GM23338 (cell line): Measurements from ENCODE around the gene NABP1.

ENCODE experiments used
- CREB1 ChIP-seq: fragments of 250-450 bp; sonication (Bioruptor Pico); IDR thresholded peaks from 2 replicates; pipeline ENCODE4 v1.5.0; 2020; ENCODE audit warnings: low read depth, mild to moderate bottlenecking, moderate library complexity
- CTCF ChIP-seq, 2 experiments: fragments of 200-600 bp in 1 of 2; sonication (generic) in 1 of 2; conservative IDR thresholded peaks; 2 replicates each; pipeline versions ENCODE4 v1.5.1 to v1.6.1; 2016 to 2017; ENCODE audit warnings: antibody characterized with exemption in 2 of 2, low read depth in 2 of 2, mild to moderate bottlenecking in 2 of 2, moderate library complexity in 1 of 2
- NANOG ChIP-seq: IDR thresholded peaks from 2 replicates; pipeline ENCODE4 v1.6.1; 2016; ENCODE audit warnings: antibody characterized with exemption, borderline replicate concordance

GRCh38 chr2:191730263-191730662, 52.3 kb downstream of the NABP1 start:
- TF ChIP-seq CTCF (conservative IDR thresholded peaks at IDR 0.05; ENCODE audit: low read depth in 2 of 2) (no peak), NANOG (no peak), CREB1 (CRISPR knock-in tag) (no peak)
